GM12865 (cell line): ENCODE data around the gene UBE2L5.

Experiments
- DNase-seq: peaks from one replicate; pipeline ENCODE4 v3.0.0; 2010; ENCODE audit warnings: low read depth
- H3K4me3 ChIP-seq: 2 replicates; pipeline ENCODE4 v1.5.1; 2011; ENCODE audit warnings: mild to moderate bottlenecking, low read depth, low read length, control low read depth
- TF ChIP-seq, protein P1 (sequence below): IDR thresholded peaks from 2 replicates; pipeline ENCODE4 v1.5.1; 2011; ENCODE audit warnings: low read length, control low read depth, low read depth, inconsistent platforms; ENCODE audit not compliant: insufficient read depth; ENCODE audit errors: missing control alignments

UBE2L5 gene

DNA sequence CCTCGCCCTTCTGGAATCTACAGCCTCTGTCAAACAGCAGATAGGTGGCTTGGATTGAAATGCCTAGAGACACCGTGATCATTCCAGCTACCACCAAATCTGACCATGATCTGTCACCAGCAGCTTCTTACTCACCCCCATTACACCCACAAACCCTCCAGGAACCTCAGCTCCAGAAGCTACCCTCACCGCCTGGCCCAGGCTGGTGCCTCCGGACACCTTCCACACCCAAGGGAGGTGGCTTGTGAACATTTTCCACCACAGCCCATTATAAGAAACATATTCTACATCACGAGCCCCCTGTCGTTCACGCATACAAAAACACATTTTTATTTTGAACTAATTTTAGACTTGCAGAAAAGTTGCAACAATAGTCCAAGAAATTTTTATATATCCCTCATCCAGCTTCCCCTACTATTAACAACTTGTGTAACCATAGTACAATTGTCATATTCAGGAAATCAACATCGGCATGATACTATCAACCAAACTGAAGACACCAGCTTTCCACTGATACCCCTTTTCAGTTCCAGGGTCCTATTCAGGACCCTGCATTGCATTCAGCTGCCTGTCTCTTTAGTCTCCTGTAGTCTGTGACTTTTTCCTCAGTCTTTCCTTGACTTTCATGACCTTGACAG is 15.4 kb upstream of the UBE2L5 start:
- no peak for DNase-seq
- TF ChIP-seq, protein P1, sequence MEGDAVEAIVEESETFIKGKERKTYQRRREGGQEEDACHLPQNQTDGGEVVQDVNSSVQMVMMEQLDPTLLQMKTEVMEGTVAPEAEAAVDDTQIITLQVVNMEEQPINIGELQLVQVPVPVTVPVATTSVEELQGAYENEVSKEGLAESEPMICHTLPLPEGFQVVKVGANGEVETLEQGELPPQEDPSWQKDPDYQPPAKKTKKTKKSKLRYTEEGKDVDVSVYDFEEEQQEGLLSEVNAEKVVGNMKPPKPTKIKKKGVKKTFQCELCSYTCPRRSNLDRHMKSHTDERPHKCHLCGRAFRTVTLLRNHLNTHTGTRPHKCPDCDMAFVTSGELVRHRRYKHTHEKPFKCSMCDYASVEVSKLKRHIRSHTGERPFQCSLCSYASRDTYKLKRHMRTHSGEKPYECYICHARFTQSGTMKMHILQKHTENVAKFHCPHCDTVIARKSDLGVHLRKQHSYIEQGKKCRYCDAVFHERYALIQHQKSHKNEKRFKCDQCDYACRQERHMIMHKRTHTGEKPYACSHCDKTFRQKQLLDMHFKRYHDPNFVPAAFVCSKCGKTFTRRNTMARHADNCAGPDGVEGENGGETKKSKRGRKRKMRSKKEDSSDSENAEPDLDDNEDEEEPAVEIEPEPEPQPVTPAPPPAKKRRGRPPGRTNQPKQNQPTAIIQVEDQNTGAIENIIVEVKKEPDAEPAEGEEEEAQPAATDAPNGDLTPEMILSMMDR = no peak
- no peak overlapping the region for H3K4me3 ChIP-seq

GRCh38 chr13:30408319-30409101 is 13.8 kb upstream of the UBE2L5 start:
- TF ChIP-seq, protein P1 = peak; percentile 72
- H3K4me3 ChIP-seq = peak overlapping the region; percentile 12
- peak; percentile 92 for DNase-seq

DNA sequence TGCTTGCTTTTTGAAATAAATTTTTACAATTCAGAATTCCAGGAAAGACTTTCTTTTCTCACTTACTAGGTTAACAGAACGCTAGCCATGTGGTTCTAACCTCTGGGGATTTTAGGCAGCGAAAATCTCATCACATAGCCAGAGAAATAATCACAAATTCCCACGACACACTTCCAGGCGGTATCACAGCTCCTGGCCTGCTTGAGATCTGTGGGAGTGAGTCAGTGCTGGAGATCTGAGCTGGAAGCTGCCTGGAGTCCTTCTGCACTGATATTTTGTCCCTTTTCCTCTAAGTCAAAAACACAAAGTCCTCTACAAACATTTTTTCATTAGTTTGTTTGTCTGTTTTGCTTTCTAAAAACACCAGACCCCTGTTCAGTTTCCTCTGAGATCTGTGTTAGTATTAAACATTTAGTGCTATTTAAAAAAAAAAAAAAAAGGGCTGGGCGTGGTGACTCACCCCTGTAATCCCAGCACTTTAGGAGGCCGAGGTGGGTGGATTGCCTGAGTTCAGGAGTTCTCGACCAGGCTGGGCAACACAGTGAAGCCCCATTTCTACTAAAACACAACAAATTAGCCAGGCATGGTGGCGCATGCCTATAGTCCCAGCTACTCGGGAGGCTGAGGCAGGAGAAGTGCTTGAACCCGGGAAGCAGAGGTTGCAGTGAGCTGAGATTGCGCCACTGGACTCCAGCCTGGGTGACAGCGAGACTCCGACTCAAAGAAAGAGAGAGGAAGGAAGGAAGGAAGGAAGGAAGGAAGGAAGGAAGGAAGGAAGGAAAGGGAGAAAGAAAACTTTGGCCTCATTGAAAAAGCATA is 12.2 kb upstream of the UBE2L5 start:
- no peak overlapping the region for H3K4me3 ChIP-seq
- DNase-seq = no peak
- TF ChIP-seq, protein P1 = no peak

DNA sequence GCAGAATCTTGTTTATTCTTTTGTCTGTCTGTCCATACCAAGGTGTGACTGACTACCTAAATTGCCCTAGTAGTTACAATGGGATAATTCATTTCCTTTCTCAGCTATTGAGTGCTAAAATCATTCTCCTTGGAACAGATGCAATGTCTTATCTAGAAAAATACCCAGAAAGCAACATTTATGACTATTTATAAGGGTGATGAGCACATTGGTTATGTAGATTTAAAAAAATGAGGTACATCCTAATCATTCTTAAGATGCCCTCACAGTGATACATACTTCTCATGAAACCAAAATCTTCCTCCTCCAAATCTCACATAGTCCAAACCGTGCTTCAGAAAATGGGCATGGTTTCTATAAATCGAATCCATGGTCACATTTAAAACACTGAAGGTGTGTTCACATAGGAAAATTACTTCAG is 11.6 kb upstream of the UBE2L5 start:
- H3K4me3 ChIP-seq = no peak overlapping the region
- TF ChIP-seq, protein P1 = no peak
- no peak for DNase-seq

DNA sequence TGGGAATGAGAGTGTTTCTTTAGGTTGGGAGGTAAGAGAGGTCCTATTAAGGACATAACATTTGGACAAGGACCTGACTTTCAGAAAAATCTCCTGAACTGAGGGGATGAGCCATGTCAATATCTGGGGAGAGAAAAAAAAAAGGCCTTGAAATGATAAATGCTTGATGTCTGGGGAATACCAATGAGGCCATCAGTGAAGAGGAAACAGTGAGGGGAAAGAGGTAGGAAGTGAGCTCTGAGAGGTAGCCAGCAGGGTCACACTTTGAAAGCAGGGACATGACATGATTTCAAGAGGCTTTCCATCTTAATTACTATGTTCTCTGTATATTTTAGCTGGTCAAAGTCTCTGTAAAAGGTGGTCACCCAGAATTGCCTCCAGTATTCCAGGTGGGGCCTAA is 9.9 kb upstream of the UBE2L5 start:
- H3K4me3 ChIP-seq = no peak overlapping the region
- TF ChIP-seq, protein P1 = no peak
- no peak for DNase-seq

GRCh38 chr13:30413842-30414241 is 8.5 kb upstream of the UBE2L5 start:
- DNase-seq = no peak
- TF ChIP-seq, protein P1 = no peak

More at GRCh38 chr13:30413842-30414241, 8.5 kb upstream of the UBE2L5 start:
- H3K4me3 ChIP-seq = no peak overlapping the region
